Breast epithelium (tissue), 3 donors: Measurements from ENCODE around the gene DHRS7B.

Experiments
- CTCF ChIP-seq, 3 donors: fragments of 450-650 bp; IDR thresholded peaks; one replicate each; pipeline ENCODE4 v1.5.1; 2016 to 2017; ENCODE audit warnings: antibody characterized with exemption in 3 of 3, mild to moderate bottlenecking in 3 of 3, moderate library complexity in 3 of 3
- POLR2AphosphoS5 ChIP-seq, 3 donors: sonication (generic); formaldehyde crosslinking; IDR thresholded peaks; one replicate each; pipeline ENCODE4 v1.6.1; 2017; ENCODE audit warnings: antibody characterized with exemption in 3 of 3

GRCh38 chr17:21113049-21113690 is 13.6 kb upstream of the DHRS7B start:
- no peak for TF ChIP-seq CTCF (IDR thresholded peaks at IDR 0.05)
- no peak for TF ChIP-seq POLR2AphosphoS5 (IDR thresholded peaks at IDR 0.05)
